Measurements from ENCODE around the gene VWA3A.
"Not testable (repeated sequence)": the region's sequence is repeated elsewhere in the genome, so short reads cannot be mapped to it uniquely, and the experiment has no call there.

Gene VWA3A

GRCh38 chr16:22092143-22092933 lies at the start of gene VWA3A:
VWA3A (plus strand) TSS chr16:22092541; CDS start chr16:22092638, 97 bp downstream.
- no peak for DNase-seq

- DNase-seq, result not testable (repeated sequence)
These were observed 48.5 kb upstream of the VWA3A start for GRCh38 chr16:22043882-22044281.

GRCh38 chr16:22045888-22046287 lies 46.5 kb upstream of the VWA3A start:
- not testable (repeated sequence) for DNase-seq

- no peak for DNase-seq
These were observed 41.4 kb upstream of the VWA3A start for GRCh38 chr16:22050963-22051362.

GRCh38 chr16:22052980-22053379 lies 39.4 kb upstream of the VWA3A start:
- DNase-seq, result no peak

GRCh38 chr16:22053921-22054341 lies 38.4 kb upstream of the VWA3A start:
- no peak for DNase-seq

- no peak for DNase-seq
These were observed 37.3 kb upstream of the VWA3A start for GRCh38 chr16:22054847-22055590.

- no peak for DNase-seq
These were observed 36.5 kb upstream of the VWA3A start for GRCh38 chr16:22055881-22056280.

- no peak for DNase-seq
These were observed 28.4 kb upstream of the VWA3A start for GRCh38 chr16:22063888-22064467.

- no peak for DNase-seq
These were observed 27.1 kb upstream of the VWA3A start for GRCh38 chr16:22065252-22065651.

GRCh38 chr16:22070361-22071330 lies 21.7 kb upstream of the VWA3A start:
- no peak for DNase-seq

GRCh38 chr16:22071331-22071910 lies 20.9 kb upstream of the VWA3A start:
- DNase-seq, result no peak

GRCh38 chr16:22073350-22073749 lies 19.0 kb upstream of the VWA3A start:
- no peak for DNase-seq

- DNase-seq, result no peak
These were observed 17.1 kb upstream of the VWA3A start for GRCh38 chr16:22075043-22075757.

- DNase-seq, result no peak
These were observed 16.6 kb upstream of the VWA3A start for GRCh38 chr16:22075776-22076175.

- peak; percentile 71 to 76 for DNase-seq
These were observed 14.5 kb upstream of the VWA3A start for GRCh38 chr16:22077700-22078313.

- DNase-seq, result no peak
These were observed 13.7 kb upstream of the VWA3A start for GRCh38 chr16:22078656-22079055.

GRCh38 chr16:22081050-22081449 lies 11.3 kb upstream of the VWA3A start:
- no peak for DNase-seq

- no peak for DNase-seq
These were observed 5.9 kb upstream of the VWA3A start for GRCh38 chr16:22086440-22086839.

- DNase-seq, result no peak
These were observed 3.7 kb upstream of the VWA3A start for GRCh38 chr16:22088642-22089041.

- no peak for DNase-seq
These were observed 2.4 kb upstream of the VWA3A start for GRCh38 chr16:22089910-22090309.
